Endodermal cell (in vitro differentiated cells): ENCODE data around the gene HYAL2. TPM values are rescaled to one million over a fixed set of nuclear protein-coding genes. Genes with fewer than 3 reads are reported as not detected.
A peak's percentile ranks its signal among the peaks of the same experiment; 100 is the strongest.

Experiments used
- DNase-seq: peaks from one replicate; pipeline ENCODE4 v3.0.0-alpha.2; 2017
- H3K27ac ChIP-seq: 2 replicates; pipeline ENCODE4 v1.5.1; 2013; ENCODE audit warnings: mild to moderate bottlenecking, low read depth, low read length, moderate library complexity
- H3K27me3 ChIP-seq: 2 replicates; pipeline ENCODE4 v1.6.1; 2013; ENCODE audit warnings: mild to moderate bottlenecking, low read length, moderate library complexity; ENCODE audit not compliant: insufficient read depth, control insufficient read depth, poor library complexity, severe bottlenecking
- H3K36me3 ChIP-seq: 2 replicates; pipeline ENCODE4 v1.7.0; 2013; ENCODE audit warnings: mild to moderate bottlenecking, low read length, moderate library complexity; ENCODE audit not compliant: control insufficient read depth, insufficient read depth
- H3K4me1 ChIP-seq: one replicate; pipeline ENCODE4 v1.7.0; 2013; ENCODE audit warnings: low read length; ENCODE audit not compliant: control insufficient read depth, insufficient read depth
- H3K4me3 ChIP-seq: 2 replicates; pipeline ENCODE4 v1.5.1; 2013; ENCODE audit warnings: mild to moderate bottlenecking, low read length, moderate library complexity
- H3K9ac ChIP-seq: 2 replicates; pipeline ENCODE4 v1.6.1; 2013; ENCODE audit warnings: mild to moderate bottlenecking, low read length, moderate library complexity; ENCODE audit not compliant: poor library complexity, severe bottlenecking; ENCODE audit errors: extremely low read depth
- H3K9me3 ChIP-seq: 2 replicates; pipeline ENCODE4 v1.6.1; 2013; ENCODE audit warnings: mild to moderate bottlenecking, low read length, moderate library complexity; ENCODE audit not compliant: control insufficient read depth
- H3K27ac Mint-ChIP-seq: 2 replicates; pipeline ENCODE4 v1.8.0; 2020; ENCODE audit warnings: mixed read lengths
- H3K27me3 Mint-ChIP-seq: 2 replicates; pipeline ENCODE4 v1.8.0; 2021; ENCODE audit warnings: mild to moderate bottlenecking, mixed read lengths; ENCODE audit not compliant: insufficient read depth
- H3K36me3 Mint-ChIP-seq: 2 replicates; pipeline ENCODE4 v1.8.0; 2020; ENCODE audit warnings: low read depth, mixed read lengths
- H3K4me1 Mint-ChIP-seq: 2 replicates; pipeline ENCODE4 v1.8.0; 2020; ENCODE audit warnings: mixed read lengths
- H3K4me3 Mint-ChIP-seq: 2 replicates; pipeline ENCODE4 v1.8.0; 2020; ENCODE audit warnings: mild to moderate bottlenecking, moderate library complexity, mixed read lengths
- H3K9me3 Mint-ChIP-seq: 2 replicates; pipeline ENCODE4 v1.8.0; 2020; ENCODE audit warnings: mild to moderate bottlenecking, mixed read lengths
- WGBS, 2 experiments: methylation state at CpG; one replicate each; pipeline versions ENCODE4 v1.1.5 to v1.1.7; 2013; ENCODE audit warnings: missing lambda C conversion rate in 2 of 2, mixed read lengths in 1 of 2; ENCODE audit not compliant: insufficient coverage in 1 of 2, insufficient read length in 1 of 2; 5-methylcytosine and 5-hydroxymethylcytosine counted together
- total RNA-seq, 2 donors: library from RNA; stranded (reverse); fragmentation: NEBNext Ultra II Directional in 1 of 2; extraction: Animal tissue kit (Norgen Biotek cat#: 25700) in 1 of 2; gene quantifications; 2 replicates in 1 of 2; 3 replicates in 1 of 2; pipeline ENCODE4 v1.2.1, GENCODE V29; 2021
- TF ChIP-seq, protein P1 (sequence below): fragments of 200-600 bp; sonication (generic); conservative IDR thresholded peaks from 2 replicates; pipeline ENCODE4 v1.5.0; 2021; ENCODE audit warnings: antibody characterized with exemption, mild to moderate bottlenecking

The HYAL2 gene
- total RNA-seq, 2 donors from 2014 or later: 55.3 to 61.1 TPM

DNA sequence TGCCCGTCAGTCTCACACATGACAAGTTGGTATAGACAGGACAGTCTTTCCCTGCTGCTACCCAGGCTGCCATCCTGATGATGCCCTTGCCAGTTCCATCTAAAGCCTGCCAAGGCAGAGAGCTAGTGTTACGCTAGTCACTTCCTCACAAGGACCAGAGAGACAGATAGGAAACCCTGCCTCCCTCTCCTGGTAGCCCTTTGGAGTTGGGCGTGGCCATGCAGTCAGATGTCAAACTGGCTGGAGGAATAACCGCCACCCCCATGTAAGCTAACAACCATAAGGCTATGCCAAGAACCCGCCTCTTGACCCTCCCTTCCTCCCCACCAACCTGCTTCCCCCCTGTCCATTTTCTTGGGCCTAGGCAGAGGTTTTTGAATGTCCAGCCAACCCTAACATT is 34.0 kb upstream of the HYAL2 start:
- no peak for DNase-seq
- no peaks in the 10 kb centered on the region for H3K27me3 Mint-ChIP-seq
- H3K4me1 ChIP-seq: peaks cover 11% of the 10 kb centered on the region
- peaks cover 26% of the 10 kb centered on the region for H3K4me1 Mint-ChIP-seq
- peak overlapping the region; percentile 90 for H3K4me3 ChIP-seq
- no peaks in the 10 kb centered on the region for H3K9me3 ChIP-seq
- peak overlapping the region; percentile 83 for H3K4me3 Mint-ChIP-seq
- peaks cover 18% of the 10 kb centered on the region for H3K36me3 Mint-ChIP-seq
- no peak overlapping the region for H3K9ac ChIP-seq
- H3K9me3 Mint-ChIP-seq: no peaks in the 10 kb centered on the region
- H3K36me3 ChIP-seq: peaks cover 33% of the 10 kb centered on the region
- no peak overlapping the region for H3K27ac ChIP-seq
- no peaks in the 10 kb centered on the region for H3K27me3 ChIP-seq
- 88 to 100% methylated on average over 3 to 5 of the region's 5 CpGs for WGBS, 2 experiments
- no peak overlapping the region for H3K27ac Mint-ChIP-seq
- TF ChIP-seq, protein P1, sequence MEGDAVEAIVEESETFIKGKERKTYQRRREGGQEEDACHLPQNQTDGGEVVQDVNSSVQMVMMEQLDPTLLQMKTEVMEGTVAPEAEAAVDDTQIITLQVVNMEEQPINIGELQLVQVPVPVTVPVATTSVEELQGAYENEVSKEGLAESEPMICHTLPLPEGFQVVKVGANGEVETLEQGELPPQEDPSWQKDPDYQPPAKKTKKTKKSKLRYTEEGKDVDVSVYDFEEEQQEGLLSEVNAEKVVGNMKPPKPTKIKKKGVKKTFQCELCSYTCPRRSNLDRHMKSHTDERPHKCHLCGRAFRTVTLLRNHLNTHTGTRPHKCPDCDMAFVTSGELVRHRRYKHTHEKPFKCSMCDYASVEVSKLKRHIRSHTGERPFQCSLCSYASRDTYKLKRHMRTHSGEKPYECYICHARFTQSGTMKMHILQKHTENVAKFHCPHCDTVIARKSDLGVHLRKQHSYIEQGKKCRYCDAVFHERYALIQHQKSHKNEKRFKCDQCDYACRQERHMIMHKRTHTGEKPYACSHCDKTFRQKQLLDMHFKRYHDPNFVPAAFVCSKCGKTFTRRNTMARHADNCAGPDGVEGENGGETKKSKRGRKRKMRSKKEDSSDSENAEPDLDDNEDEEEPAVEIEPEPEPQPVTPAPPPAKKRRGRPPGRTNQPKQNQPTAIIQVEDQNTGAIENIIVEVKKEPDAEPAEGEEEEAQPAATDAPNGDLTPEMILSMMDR: no peak

DNA sequence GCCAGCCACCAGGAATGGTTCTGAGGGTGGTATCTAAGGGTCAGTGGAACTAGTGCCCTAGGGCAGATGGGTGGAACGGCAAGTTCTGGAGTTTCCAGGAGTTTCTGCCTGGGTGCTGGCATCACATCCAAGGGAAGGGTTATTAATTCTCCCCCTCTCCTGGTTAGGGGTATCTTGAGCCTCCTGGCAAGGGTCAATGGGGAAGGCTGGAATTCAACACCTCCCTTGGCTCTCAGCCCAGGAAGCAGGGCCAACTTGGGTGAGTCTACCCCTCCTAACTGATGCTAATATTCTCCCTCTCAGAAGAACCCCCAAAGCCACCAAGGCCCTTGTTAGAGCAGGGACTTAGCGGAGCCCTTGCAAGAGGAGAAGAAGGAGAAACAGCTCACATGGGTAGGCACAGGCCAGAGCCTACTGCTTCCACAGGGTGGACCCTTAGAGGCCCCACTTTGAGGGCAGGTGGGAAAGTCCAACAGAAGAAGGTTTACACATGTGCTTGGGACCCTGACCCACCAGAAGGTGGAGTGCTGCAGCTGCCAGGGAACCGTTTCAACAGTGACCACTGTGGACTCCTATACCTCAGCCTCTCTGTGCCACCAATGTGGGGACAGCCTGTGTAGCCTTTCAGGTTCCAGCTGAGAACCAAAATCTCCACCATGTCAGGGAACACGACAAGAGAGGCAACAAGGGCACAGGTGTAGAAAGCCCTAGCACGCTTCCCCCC is 33.4 kb upstream of the HYAL2 start:
- 85 to 89% methylated on average over 4 to 5 of the region's 5 CpGs for WGBS, 2 experiments
- Mint-ChIP-seq H3K9me3 (no peaks in the 10 kb centered on the region), H3K4me3 (peak overlapping the region; percentile 83), H3K36me3 (peaks cover 18% of the 10 kb centered on the region), H3K27ac (no peak overlapping the region), H3K27me3 (no peaks in the 10 kb centered on the region), H3K4me1 (peaks cover 28% of the 10 kb centered on the region)
- Histone ChIP-seq H3K4me3 (peak overlapping the region; percentile 90), H3K36me3 (peaks cover 33% of the 10 kb centered on the region), H3K9me3 (no peaks in the 10 kb centered on the region), H3K9ac (no peak overlapping the region), H3K27ac (no peak overlapping the region), H3K27me3 (no peaks in the 10 kb centered on the region), H3K4me1 (peaks cover 11% of the 10 kb centered on the region)
- DNase-seq: no peak
- TF ChIP-seq, protein P1: peak; percentile 49

- no peak overlapping the region for H3K9ac ChIP-seq
- H3K4me3 Mint-ChIP-seq: no peak overlapping the region
These were observed 32.3 kb upstream of the HYAL2 start for GRCh38 chr3:50354850-50355249.

More at GRCh38 chr3:50354850-50355249, 32.3 kb upstream of the HYAL2 start:
- TF ChIP-seq, protein P1: no peak
- Histone ChIP-seq H3K36me3 (peaks cover 33% of the 10 kb centered on the region), H3K27ac (no peak overlapping the region), H3K4me3 (no peak overlapping the region), H3K4me1 (peaks cover 11% of the 10 kb centered on the region), H3K9me3 (no peaks in the 10 kb centered on the region), H3K27me3 (no peaks in the 10 kb centered on the region)
- peaks cover 36% of the 10 kb centered on the region for H3K4me1 Mint-ChIP-seq
- DNase-seq: no peak
- H3K36me3 Mint-ChIP-seq: peaks cover 18% of the 10 kb centered on the region
- H3K27ac Mint-ChIP-seq: no peak overlapping the region
- WGBS, 2 experiments: 95 to 98% methylated on average over 6 to 7 of the region's 7 CpGs
- no peaks in the 10 kb centered on the region for H3K9me3 Mint-ChIP-seq
- H3K27me3 Mint-ChIP-seq: peaks cover 1% of the 10 kb centered on the region
